Measurements from ENCODE around the gene ZDHHC4.
"Not testable (repeated sequence)": the region's sequence is repeated elsewhere in the genome, so short reads cannot be mapped to it uniquely, and the experiment has no call there.

Gene ZDHHC4

DNA sequence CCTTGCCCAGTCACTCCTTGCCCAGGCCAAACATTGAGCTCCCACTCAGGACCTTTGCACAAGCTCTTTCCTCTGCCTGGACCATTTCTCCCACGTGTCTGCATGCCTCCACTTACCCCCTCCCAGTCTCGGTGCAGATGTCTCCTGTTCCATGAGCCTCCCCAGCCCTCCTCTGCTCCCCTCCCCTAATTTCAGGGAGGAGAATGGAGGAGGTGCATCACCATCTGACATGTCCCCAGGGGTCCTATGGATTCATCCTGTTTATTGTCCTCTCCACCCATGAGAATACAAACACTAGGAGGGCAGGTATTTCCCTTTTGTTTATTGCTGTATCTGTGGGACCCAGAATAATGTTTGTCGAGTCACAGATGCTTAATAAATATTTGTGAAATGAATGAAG lies 17.4 kb upstream of the ZDHHC4 start:
- H3K4me3 ChIP-seq (ENCODE audit: low read depth, low read length): no peak overlapping the region

DNA sequence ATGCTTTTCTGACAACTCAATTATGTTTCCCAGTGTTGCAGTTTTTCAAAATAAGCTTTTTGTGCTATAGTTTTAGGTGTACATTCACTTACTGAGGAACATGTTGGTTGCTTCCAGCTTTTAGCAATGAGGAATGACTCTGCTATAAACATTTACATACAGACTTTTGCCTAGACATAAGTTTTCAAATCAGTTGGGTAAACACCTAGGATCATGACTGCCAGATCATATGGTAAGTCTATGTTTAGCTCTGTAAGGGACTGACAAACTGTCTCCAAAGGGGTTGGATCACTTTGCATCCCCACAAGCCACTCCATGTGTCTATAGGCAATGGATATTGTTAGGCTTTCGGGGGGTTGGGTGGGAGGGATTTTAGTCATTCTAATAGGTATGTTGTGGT lies 15.1 kb upstream of the ZDHHC4 start:
- no peak overlapping the region for H3K4me3 ChIP-seq (ENCODE audit: low read depth, low read length)

DNA sequence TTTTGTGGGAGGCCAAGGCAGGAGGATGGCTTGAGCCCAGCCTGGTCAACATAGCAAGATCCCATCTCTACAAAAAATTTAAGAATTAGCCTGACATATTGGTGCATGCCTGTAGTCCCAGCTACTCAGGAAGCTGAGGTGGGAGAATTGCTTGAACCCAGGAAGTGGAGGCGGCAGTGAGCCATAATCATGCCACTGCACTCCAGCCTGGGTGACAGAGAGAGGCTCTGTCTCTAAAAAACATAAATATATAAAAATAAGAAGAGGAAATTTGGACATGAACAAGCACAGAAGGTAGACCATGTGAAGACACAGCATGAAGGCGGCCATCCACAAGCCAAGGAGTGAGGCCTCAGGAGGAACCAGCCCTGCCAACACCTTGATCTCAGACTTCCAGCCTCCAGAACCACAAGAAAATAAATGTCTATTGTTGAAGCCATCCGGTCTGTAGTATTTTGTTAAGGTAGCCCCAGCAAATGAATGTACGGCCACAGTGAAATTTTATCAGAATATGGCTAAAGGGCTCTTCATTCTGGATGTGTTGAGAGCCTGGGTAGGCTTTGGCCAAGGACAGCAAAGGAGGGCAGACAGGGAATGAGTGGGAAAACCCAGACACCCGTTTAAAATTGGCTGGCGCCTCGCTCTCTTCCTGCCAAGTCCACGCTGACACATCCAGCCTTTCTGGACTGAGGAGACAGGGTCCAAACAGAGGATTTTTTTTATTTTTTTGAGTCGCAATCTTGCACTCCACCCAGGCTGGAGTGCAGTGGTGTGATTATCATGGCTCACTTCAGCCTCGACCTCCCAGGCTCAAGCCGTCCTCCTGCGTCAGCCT lies 13.1 kb upstream of the ZDHHC4 start:
- no peak overlapping the region for H3K4me3 ChIP-seq (ENCODE audit: low read depth, low read length)

DNA sequence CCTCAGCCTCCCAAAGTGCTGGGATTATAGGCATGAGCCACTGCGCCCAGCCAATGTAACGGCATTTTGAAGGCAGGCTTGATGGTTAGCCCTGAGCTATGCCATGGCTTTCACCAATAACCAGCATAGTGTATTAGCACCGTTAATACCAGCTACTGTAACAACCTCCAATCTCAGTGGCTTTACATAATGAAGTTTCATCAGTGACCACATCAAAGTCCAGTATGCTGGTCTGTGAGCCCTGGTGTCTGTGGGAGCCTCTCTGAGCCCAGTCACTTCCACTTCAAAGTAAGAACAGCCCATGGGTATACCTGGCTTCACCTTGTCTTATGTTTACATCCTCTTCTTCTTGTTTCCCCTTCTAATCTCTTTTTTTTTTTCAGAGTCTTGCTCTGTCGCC lies 11.6 kb upstream of the ZDHHC4 start:
- H3K4me3 ChIP-seq (ENCODE audit: low read depth, low read length): no peak overlapping the region

DNA sequence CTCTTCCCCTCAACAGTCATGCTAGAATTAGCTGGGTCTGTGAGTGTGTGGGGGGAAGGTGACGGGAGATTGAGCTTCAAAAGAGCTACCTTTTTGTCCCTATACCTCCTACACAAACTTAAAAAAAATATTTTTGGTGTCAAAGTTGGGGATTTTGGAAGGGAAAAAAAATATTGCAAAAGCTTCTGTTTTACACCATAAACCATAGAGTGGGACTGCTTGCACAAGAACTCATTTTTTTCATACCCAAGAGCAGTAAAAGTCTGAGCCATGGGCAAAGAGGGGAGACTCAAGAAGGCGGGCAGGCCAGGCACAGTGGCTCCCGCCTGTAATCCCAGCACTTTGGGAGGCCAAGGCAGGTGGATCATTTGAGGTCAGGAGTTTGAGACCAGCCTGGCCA lies 9.4 kb upstream of the ZDHHC4 start:
- no peak overlapping the region for H3K4me3 ChIP-seq (ENCODE audit: low read depth, low read length)

DNA sequence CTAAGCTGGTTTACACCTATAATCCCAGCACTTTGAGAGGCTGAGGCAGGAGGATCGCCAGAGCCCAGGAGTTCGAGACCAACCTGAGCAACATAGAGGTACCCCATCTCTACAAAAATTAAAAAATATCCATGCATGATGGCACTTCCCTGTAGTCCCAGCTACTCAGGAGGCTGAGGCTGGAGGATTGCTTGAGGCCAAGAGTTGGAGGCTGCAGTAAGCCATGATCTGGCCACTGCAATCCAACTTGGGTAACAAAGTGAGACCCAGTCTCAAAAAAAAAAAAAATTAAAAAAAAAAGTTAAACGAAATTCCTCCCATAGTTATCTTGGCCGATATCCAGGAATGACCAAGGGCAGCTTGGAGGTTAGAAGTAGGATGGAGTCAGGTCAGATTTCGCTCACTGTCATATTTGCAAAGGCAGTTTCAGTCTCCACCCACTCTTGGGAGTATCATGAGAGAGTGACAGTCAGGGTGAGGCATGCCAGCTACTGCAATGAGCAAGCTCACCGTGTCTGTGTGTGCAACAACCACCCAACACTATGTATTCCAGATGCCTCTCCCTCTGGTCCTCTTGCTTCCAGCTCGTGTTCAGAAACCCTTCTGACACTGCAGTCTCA lies 6.0 kb upstream of the ZDHHC4 start:
- H3K4me3 ChIP-seq (ENCODE audit: low read depth, low read length): no peak overlapping the region

DNA sequence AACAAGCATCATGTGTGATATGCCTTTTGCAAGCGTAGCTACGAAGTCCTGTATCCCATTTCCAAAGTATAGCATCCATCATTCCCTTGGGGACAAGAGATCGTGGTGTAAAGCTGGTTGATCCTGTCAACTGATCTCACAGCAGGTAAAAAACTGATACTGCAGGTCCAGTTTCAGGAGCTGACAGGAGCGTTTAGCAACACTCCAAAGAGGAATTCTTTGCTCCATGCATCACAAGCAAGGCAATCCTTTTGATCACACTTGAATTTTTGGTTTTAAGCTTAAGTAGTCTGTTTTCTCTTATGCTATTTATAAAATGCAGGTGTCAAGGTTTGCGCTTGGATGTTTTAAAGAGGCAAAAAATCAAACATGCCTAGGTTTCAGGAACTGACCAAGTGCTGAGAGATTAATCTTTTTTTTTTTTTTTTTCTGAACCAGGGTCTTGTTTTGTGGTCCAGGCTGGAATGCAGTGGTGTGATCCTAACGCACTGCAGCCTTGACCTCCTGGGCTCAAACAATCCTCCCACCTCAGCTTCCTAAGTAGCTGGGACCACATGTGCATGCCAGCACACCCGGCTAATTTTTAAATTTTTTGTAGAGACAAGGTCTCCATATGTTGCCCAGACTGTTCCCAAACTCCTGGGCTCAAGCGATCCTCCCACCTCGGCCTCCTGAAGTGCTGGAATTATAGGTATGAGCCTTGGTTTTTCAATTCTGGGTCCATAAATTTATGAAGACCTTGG lies 1.8 kb upstream of the ZDHHC4 start:
- no peak overlapping the region for H3K4me3 ChIP-seq (ENCODE audit: low read depth, low read length)

DNA sequence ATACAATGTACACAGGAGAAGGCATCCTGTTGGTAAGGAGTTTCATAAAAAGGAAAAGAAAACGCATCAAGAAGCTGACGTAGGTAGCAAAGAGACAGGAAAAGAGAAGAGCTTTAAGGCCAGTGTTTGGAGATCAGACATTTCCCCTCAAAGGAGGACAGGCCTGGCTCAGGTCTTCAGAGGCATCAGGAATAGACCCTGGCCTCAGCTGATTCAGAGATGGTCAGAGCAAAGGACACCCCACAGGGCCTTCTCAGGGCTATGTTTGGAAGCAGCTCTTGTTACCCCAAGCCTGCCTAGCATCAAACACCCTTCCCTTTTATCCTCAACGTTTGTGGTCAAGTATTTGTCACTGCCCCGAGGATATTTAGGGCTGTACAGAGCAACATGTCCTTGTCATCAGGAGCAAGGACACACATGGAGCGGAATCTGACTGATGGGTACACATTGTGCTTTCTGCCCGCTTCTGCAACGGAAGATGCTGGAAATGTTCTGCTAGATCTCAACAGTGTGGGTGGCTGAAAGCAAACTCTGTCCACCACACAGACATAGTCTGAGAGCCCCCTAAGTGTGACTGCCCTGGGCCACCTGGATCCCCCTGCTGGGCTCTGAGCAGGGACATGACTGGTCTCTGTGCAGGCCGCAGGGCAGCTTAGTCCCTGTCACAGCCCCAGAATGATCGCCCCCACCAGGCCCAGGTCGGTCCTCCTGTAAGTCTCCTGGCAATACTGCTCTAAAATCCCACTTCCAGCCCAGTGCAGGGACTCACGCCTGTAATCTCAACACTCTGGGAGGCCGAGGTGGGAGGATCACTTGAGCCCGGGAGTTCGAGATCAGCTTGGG lies 1.0 kb upstream of the ZDHHC4 start:
- no peak overlapping the region for H3K4me3 ChIP-seq (ENCODE audit: low read depth, low read length)

DNA sequence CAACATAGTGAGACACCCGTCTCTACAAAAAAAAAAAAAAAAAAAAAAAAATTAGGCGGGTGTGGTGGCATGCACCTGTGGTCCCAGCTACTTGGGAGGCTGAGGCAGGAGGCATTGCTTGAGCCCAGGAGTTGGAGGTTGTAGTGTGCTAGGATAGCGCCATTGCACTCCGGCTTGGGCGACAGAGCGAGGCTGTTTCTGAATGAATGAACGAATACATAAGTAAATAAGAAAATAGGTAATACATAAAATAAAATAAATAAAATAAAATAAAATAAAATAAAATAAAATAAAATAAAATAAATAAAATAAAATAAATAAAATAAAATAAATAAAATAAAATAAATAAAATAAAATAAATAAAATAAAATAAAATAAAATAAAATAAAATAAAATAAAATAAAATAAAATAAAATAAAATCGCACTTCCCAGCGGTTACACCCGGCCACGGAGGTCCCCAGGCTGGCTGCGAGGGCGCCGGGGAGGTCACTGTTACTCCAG lies 336 bp upstream of the ZDHHC4 start:
- peak overlapping the region; percentile 60 for H3K4me3 ChIP-seq (ENCODE audit: low read depth, low read length)

DNA sequence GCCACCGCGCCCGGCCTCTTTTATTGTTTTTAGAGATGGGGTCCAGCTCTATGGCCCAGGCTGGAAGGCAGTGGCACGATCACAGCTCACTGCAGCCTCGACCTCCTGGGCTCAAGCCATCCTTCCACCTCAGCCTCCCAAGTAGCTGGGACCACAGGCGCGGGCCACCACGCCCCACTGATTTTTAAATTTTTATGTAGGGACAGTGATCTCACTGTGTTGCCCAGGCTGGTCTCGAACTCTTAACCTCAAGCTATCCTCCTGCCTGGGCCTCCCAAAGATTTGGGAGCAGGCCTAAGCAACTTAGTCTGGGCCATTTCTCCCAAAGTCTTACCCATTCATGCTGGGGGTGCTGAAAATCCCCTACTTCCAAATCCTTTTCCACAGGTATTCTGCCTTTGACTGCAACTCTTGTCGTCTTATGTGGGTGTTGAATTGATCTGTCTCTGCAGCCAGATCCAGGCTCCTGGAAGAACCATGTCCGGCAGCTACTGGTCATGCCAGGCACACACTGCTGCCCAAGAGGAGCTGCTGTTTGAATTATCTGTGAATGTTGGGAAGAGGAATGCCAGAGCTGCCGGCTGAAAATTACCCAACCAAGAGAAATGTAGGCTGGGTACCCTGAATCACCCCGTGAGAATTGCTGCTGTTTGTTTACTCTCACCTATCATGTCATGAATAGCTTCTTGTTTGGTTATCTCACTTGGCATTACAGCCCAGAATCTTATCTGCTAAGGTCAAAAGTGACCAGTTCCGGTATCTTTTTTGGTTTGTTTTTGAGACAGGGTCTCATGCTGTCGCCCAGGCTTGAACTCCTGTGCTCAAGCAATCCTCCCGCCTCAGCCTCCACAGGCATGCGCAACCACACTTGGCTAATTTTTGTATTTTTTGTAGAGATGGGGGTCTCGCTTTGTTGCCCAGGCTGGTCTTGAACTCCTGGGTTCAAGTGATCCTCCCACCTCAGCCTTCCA lies 1.1 kb downstream of the ZDHHC4 start:
- no peak overlapping the region for H3K4me3 ChIP-seq (ENCODE audit: low read depth, low read length)

DNA sequence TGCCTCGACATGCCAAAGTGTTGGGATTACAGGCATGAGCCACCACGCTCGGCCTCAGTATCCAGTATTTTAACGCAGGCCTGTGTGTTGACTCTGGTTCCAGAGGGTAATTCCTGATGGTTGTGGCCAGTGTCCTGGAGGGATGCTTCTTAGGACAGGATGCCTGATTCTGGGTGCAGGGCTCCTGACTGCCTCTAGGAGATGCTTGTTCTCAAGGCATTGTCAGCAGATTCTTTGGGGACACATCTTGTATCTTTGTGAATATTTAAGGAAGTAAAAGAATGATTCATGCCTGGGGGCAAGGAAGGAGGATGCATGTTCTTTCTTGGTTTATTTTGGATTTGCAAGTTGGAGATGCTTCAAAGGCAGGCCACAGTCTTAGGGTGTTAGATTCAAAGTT lies 2.2 kb downstream of the ZDHHC4 start:
- H3K4me3 ChIP-seq (ENCODE audit: low read depth, low read length): no peak overlapping the region

DNA sequence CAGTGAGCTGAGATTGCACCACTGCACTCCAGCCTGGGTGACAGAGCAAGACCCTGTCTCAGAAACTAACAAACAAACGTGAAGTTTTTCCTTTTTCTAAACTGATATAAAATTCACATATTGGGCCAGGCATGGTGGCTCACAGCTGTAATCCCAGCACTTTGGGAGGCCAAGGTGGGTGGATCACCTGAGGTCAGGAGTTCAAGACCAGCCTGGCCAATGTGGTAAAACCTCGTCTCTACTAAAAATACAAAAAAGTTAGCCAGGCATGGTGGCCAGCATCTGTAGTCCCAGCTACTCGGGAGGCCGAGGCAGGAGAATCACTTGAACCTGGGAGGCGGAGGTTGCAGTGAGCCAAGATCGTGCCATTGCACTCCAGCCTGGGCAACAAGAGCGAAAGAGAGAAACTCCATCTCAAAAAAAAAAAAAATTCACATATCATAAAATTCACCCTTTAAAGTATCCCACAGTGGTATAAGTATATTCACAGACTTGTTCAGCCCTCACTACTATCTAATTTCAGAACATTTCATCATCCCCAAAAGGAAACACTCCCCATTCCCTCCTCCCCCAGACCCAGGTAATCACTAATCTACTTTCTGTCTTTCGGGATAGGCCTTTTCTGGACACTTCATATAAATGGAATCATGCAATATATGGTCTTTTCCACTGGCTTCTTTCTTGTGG lies 8.6 kb downstream of the ZDHHC4 start:
- H3K4me3 ChIP-seq (ENCODE audit: low read depth, low read length): not testable (repeated sequence)

DNA sequence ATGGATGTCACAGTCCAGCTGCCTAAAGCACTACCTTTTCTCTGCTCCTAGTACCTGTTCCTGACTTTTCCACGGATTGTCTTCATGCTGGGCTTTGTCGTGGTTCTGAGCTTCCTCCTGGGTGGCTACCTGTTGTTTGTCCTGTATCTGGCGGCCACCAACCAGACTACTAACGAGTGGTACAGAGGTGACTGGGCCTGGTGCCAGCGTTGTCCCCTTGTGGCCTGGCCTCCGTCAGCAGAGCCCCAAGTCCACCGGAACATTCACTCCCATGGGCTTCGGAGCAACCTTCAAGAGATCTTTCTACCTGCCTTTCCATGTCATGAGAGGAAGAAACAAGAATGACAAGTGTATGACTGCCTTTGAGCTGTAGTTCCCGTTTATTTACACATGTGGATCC lies 11.3 kb downstream of the ZDHHC4 start:
- H3K4me3 ChIP-seq (ENCODE audit: low read depth, low read length): no peak overlapping the region

DNA sequence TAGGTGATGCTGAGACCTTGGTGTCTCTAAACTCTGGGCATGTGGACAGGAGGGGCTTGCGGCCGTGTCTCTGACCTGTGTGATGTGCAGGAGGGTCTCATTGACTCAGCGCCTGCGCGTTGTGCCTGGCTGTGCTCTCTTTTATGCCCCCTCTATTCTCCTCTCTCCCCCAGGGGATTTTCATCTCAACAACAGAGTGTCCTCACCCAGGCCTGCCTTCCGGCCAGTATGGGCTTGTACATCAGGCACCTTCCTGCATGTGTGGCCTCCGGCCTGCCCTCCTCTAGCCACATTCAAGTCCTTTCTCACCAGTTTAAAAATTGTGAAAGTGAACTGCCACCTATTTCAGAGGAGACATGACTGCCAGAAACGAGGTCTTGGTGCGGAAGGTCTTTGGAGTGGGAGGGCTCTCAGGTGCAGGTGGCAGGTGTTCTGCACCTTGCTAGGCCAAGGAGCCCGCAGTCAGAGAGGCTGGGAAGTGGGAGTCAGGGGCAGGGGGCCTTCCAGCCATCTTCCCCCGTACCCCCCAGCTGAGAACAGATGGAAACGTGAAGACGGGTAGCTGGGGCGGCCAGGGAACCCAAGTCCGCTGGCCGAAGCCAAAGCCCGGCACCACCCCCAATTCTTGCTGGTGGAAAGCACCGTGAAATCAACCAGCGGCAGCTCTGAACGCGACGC lies 12.0 kb downstream of the ZDHHC4 start:
- no peak overlapping the region for H3K4me3 ChIP-seq (ENCODE audit: low read depth, low read length)

DNA sequence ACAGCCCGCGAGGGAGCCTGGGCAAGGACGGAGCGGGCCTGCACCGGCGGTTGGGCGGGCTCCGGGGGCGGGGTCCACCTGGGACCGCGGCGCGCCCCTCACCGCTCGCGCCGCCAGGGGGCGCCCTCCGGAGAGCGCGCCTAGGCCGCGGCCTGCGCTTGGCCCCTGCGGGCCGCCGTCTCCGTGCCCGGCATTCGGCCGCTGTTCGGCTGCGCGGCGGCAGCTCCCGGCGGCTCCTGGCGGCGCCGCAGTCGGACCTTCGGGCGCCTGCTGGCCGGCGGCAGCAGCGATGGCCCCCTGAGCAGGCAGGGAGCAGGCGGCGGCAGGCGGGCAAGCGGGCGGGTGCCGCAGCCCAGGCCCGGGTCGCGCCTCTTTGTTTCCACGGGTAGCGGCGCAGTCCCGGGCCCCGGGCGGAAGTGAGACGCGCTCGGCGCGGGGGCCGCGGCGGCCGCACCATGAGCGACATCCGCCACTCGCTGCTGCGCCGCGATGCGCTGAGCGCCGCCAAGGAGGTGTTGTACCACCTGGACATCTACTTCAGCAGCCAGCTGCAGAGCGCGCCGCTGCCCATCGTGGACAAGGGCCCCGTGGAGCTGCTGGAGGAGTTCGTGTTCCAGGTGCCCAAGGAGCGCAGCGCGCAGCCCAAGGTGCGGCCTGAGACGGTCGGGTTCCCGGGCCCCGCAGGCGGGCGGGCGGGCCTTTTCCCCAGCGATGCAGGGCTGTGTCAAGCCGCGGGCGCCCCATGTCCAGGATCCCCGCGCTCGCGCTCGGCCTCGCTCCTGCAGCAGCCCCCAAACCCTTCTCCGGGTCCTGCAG lies 12.8 kb downstream of the ZDHHC4 start, which contains the start of gene INTS15:
Gene INTS15 (plus strand): TSS at position 193 of the 816 bp plus-strand sequence. CDS start 263 bp downstream, at position 456.
- peak within 1 kb of the TSS; percentile 85 for H3K4me3 ChIP-seq (ENCODE audit: low read depth, low read length)

DNA sequence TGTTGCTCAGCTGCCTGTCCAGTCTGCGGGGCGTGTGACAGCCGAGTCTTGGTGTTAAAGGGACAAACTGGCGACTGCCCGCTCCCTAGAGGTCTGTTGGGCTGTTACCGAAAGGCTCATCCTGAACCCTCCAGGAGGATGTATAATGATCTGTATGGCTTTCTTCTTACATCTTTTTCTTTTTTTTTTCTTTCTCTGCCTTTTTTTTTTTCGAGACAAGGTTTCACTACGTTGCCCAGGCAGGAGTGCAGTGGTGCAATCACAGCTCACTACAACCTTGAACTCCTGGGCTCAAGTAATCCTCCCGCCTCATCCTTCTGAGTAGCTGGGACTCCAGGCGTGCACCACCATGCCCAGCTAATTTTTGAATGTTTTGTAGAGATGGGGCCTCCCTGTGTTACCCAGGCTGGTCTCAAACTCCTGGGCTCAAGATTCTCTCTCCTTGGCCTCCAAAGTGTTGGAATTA lies 13.4 kb downstream of the ZDHHC4 start:
- peak overlapping the region; percentile 85 for H3K4me3 ChIP-seq (ENCODE audit: low read depth, low read length)

DNA sequence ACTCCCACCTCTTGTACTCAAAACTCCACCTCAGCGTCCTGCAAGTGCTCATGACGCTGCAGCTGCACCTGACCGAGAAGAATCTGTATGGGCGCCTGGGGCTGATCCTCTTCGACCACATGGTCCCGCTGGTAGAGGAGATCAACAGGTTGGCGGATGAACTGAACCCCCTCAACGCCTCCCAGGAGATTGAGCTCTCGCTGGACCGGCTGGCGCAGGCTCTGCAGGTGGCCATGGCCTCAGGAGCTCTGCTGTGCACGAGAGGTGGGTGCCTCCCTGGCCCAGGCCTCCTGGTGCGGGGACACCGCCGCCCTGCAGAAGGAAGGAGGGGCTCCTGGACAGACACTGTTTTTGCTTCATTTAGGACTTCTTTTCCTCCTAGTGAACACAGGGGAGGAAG lies 22.8 kb downstream of the ZDHHC4 start:
- no peak overlapping the region for H3K4me3 ChIP-seq (ENCODE audit: low read depth, low read length)

All from iPS-11a (cell line).